Keratinocyte (primary cell): Measurements from ENCODE around the gene ATXN7L3B.

Experiments
- EZH2 ChIP-seq: IDR thresholded peaks from one replicate; pipeline ENCODE4 v1.6.1; 2012; ENCODE audit warnings: inconsistent platforms, mild to moderate bottlenecking, low read length, moderate library complexity
- TF ChIP-seq, protein P1 (sequence below), 3 experiments: IDR thresholded peaks in 1 of 3; conservative IDR thresholded peaks in 1 of 3; optimal IDR thresholded peaks in 1 of 3; 2 replicates in 2 of 3; 3 replicates in 1 of 3; pipeline versions ENCODE3 to v1.5.1; 2011; ENCODE audit warnings: low read length in 3 of 3, mild to moderate bottlenecking in 3 of 3, moderate library complexity in 2 of 3, control low read depth in 1 of 3, inconsistent platforms in 1 of 3; ENCODE audit not compliant: insufficient read depth in 2 of 3; ENCODE audit errors: extremely low read depth in 1 of 3

DNA sequence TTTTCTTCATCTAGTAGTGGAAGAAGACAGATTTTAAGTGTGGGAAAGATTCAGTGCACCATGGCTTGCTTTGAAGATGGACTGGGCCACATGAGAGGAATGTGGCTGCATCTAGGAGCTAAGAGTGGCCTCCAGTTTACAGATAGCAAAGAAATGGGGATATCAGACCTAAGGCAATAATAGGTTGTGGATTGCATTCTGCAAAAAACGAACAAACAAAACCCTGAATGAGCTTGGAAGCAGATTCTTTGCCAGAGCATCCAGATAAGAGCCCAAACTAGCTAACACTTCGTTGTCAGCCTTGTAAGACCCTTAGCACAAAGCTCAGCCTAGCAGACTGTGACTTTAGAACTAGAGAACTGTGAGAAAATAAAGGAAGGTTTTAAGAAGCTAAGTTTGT, 9.6 kb downstream of the ATXN7L3B start:
- TF ChIP-seq, protein P1, sequence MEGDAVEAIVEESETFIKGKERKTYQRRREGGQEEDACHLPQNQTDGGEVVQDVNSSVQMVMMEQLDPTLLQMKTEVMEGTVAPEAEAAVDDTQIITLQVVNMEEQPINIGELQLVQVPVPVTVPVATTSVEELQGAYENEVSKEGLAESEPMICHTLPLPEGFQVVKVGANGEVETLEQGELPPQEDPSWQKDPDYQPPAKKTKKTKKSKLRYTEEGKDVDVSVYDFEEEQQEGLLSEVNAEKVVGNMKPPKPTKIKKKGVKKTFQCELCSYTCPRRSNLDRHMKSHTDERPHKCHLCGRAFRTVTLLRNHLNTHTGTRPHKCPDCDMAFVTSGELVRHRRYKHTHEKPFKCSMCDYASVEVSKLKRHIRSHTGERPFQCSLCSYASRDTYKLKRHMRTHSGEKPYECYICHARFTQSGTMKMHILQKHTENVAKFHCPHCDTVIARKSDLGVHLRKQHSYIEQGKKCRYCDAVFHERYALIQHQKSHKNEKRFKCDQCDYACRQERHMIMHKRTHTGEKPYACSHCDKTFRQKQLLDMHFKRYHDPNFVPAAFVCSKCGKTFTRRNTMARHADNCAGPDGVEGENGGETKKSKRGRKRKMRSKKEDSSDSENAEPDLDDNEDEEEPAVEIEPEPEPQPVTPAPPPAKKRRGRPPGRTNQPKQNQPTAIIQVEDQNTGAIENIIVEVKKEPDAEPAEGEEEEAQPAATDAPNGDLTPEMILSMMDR (optimal IDR thresholded peaks at IDR 0.05 in 1 of 3, IDR thresholded peaks at IDR 0.05 in 1 of 3, conservative IDR thresholded peaks at IDR 0.05 in 1 of 3; ENCODE audit: extremely low read depth in 1 of 3, insufficient read depth in 2 of 3, low read length in 3 of 3) = no peak
- TF ChIP-seq EZH2 = no peak
